HG03460 (cell line): ENCODE results near the gene BTN3A1.
A peak's percentile ranks its signal among the peaks of the same experiment; 100 is the strongest.

ENCODE experiments used
- ATAC-seq: cut with Tn5 transposase; IDR thresholded peaks from one replicate; pipeline ENCODE4 v1.9.1; 2021; ENCODE audit not compliant: unreplicated experiment

BTN3A1 gene

GRCh38 chr6:26379292-26379691 lies 22.8 kb upstream of the BTN3A1 start:
- ATAC-seq = no peak

- no peak for ATAC-seq
Observed at GRCh38 chr6:26379740-26380139, 22.3 kb upstream of the BTN3A1 start.

- no peak for ATAC-seq
Observed at GRCh38 chr6:26380256-26380655, 21.8 kb upstream of the BTN3A1 start.

GRCh38 chr6:26382121-26382520 lies 20.0 kb upstream of the BTN3A1 start:
- ATAC-seq = no peak

GRCh38 chr6:26383624-26384417 lies 18.3 kb upstream of the BTN3A1 start:
- ATAC-seq = peak; percentile 26

GRCh38 chr6:26385734-26386125 lies 16.3 kb upstream of the BTN3A1 start:
- no peak for ATAC-seq

- no peak for ATAC-seq
Observed at GRCh38 chr6:26387565-26387964, 14.5 kb upstream of the BTN3A1 start.

- ATAC-seq = no peak
Observed at GRCh38 chr6:26388014-26388413, 14.1 kb upstream of the BTN3A1 start.

- no peak for ATAC-seq
Observed at GRCh38 chr6:26388441-26388840, 13.6 kb upstream of the BTN3A1 start.

- ATAC-seq = no peak
Observed at GRCh38 chr6:26389349-26389894, 12.7 kb upstream of the BTN3A1 start.

- ATAC-seq = no peak
Observed at GRCh38 chr6:26390531-26390930, 11.5 kb upstream of the BTN3A1 start.

- ATAC-seq = no peak
Observed at GRCh38 chr6:26392932-26393636, 9.0 kb upstream of the BTN3A1 start.

- ATAC-seq = no peak
Observed at GRCh38 chr6:26394289-26394688, 7.8 kb upstream of the BTN3A1 start.

- no peak for ATAC-seq
Observed at GRCh38 chr6:26398555-26398954, 3.5 kb upstream of the BTN3A1 start.

GRCh38 chr6:26400626-26401025 lies 1.4 kb upstream of the BTN3A1 start:
- ATAC-seq = no peak

GRCh38 chr6:26401389-26401986 lies 587 bp upstream of the BTN3A1 start:
- no peak for ATAC-seq

- ATAC-seq = no peak
Observed at GRCh38 chr6:26403893-26404292, 1.8 kb downstream of the BTN3A1 start.

- no peak for ATAC-seq
Observed at GRCh38 chr6:26404546-26404945, 2.5 kb downstream of the BTN3A1 start.

- no peak for ATAC-seq
Observed at GRCh38 chr6:26408828-26409730, 7.0 kb downstream of the BTN3A1 start.

GRCh38 chr6:26411751-26412150 lies 9.7 kb downstream of the BTN3A1 start:
- no peak for ATAC-seq

- no peak for ATAC-seq
Observed at GRCh38 chr6:26412228-26412627, 10.2 kb downstream of the BTN3A1 start.
